Measurements from ENCODE around the gene LAMA2. TPM values are rescaled to one million over a fixed set of nuclear protein-coding genes. Genes with fewer than 3 reads are reported as not detected.
A peak's percentile ranks its signal among the peaks of the same experiment; 100 is the strongest.

LAMA2 gene
- polyA plus RNA-seq, 1 of the 3 experiments (the other 2 are of a cell fraction) = 0.92 TPM

DNA sequence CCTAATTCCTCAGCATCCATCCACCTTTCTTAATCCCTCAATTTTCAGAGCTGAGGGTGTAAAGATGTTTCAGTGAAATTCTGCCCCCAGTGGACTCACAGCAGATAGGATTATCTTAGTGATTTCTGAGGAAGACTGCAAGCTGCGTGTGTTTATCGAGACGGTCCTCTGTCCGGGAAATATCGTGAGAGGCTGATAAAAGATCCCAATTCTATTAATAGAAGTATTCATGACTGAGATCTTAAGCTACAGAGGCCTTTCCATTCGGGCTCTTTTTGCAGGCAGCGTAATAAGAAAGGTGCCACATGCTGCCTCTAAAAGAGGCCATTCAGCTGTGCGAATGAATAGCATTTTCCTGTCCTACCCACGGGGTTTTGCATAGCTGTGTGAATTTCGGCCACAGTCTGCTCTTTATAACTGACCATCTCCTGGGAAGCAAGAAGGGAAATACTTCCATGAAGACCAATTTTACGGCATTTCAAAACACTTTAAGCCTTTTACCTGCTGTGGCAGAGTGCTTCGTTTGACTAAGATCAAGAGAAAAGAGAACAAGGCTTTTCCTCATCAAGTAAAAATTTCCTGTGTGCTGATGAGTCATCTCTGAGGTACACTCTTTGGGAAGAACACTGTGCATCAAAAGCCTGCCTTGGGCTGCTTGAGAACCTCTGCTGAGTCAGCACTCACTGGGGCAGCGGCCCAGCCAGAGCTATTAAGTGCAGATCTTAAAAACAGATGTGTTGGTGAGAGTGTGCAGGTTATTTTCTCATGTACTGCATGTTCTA is 618.2 kb downstream of the LAMA2 start (continued):
- TF ChIP-seq NRF1 (IDR thresholded peaks at IDR 0.05; ENCODE audit: low read depth, low read length) (no peak), FOSL2 (IDR thresholded peaks at IDR 0.05; ENCODE audit: borderline replicate concordance, low read depth) (peak; percentile 98), TAF1 (IDR thresholded peaks at IDR 0.05; ENCODE audit: borderline replicate concordance, low read depth, low read length) (no peak), POLR2AphosphoS5 (IDR thresholded peaks at IDR 0.05; ENCODE audit: low read depth, low read length) (peak; percentile 81), CHD2 (IDR thresholded peaks at IDR 0.05; ENCODE audit: low read length, partially characterized antibody) (no peak), RFX5 (IDR thresholded peaks at IDR 0.05; ENCODE audit: low read length) (no peak)
- TF ChIP-seq, protein P1, sequence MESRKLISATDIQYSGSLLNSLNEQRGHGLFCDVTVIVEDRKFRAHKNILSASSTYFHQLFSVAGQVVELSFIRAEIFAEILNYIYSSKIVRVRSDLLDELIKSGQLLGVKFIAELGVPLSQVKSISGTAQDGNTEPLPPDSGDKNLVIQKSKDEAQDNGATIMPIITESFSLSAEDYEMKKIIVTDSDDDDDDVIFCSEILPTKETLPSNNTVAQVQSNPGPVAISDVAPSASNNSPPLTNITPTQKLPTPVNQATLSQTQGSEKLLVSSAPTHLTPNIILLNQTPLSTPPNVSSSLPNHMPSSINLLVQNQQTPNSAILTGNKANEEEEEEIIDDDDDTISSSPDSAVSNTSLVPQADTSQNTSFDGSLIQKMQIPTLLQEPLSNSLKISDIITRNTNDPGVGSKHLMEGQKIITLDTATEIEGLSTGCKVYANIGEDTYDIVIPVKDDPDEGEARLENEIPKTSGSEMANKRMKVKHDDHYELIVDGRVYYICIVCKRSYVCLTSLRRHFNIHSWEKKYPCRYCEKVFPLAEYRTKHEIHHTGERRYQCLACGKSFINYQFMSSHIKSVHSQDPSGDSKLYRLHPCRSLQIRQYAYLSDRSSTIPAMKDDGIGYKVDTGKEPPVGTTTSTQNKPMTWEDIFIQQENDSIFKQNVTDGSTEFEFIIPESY (IDR thresholded peaks at IDR 0.05; ENCODE audit: borderline replicate concordance, low read depth) = peak; percentile 69; the same call in 1 of the 2 replicates
- TF ChIP-seq, protein P2, sequence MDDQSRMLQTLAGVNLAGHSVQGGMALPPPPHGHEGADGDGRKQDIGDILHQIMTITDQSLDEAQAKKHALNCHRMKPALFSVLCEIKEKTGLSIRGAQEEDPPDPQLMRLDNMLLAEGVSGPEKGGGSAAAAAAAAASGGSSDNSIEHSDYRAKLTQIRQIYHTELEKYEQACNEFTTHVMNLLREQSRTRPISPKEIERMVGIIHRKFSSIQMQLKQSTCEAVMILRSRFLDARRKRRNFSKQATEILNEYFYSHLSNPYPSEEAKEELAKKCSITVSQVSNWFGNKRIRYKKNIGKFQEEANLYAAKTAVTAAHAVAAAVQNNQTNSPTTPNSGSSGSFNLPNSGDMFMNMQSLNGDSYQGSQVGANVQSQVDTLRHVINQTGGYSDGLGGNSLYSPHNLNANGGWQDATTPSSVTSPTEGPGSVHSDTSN (IDR thresholded peaks at IDR 0.05) = peak; percentile 92

DNA sequence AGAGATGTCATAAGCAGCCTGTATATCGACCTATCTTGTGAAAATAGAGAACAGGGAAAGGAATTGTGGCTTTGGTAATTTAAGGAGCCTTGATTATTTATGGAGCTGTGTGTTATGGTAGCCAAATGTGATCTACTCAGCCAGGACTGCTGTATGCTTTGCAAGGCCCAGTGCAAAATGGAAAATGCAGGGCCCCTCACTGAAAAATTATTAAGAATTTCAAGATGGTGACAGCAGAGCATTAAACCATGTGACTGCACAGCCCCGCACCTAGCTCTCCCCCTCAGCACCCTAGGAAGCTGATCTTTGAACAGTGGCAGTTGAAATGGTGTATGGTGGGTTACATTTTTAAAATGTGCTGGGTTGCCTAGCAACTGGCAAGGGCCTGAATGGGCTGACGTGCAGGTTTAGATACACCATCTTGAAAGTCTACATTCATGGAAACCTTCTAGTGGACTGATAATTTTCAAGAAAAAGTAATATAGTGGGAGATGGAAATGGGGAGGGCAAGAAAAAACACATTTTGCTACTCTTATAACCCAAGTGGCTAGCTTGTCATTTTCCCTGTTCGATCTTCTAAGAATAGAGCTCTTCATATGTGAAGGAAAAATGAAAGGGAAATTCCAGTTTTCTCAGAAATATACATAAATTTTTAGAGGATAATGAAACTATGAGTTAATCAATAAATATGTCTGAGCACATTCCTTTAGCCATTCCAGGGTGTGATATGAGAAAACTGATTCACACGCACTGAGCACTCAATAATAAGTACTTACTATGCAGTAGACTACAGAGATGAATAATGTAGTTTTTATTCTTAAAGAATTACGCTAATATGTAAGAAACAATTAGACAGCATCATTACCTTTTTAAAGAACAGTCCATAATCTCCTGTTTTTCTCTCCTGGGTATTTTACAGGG is 619.1 kb downstream of the LAMA2 start:
- Histone ChIP-seq H3K9me2 (no peaks in the 10 kb centered on the region), H3K9ac (peak overlapping the region; percentile 16; the same call in 1 of the 2 replicates), H3K9me3 (no peaks in the 10 kb centered on the region), H2AFZ (ENCODE audit: low read depth) (peak overlapping the region; percentile 5; the same call in 1 of the 2 replicates), H3K4me3 (ENCODE audit: low read depth in 2 of 2, low read length in 1 of 2) (no peak overlapping the region), H3K79me2 (ENCODE audit: insufficient read depth) (no peaks in the 10 kb centered on the region), H3K27me3 (ENCODE audit: insufficient read depth) (no peaks in the 10 kb centered on the region), H3K4me2 (peak overlapping the region; percentile 76), H3K4me1 (ENCODE audit: control insufficient read depth in 1 of 2, insufficient read depth in 2 of 2, low read depth in 1 of 2, low read length in 1 of 2) (peaks cover 0 to 46% of the 10 kb centered on the region in 2 experiments), H3F3A (replicated peaks; ENCODE audit: insufficient read depth) (peaks cover 66% of the 10 kb centered on the region), H3K36me3 (replicated peaks in 1 of 2; ENCODE audit: control insufficient read depth in 1 of 2, insufficient read depth in 2 of 2, low read length in 1 of 2) (peaks cover 0 to 6% of the 10 kb centered on the region in 2 experiments), H4K20me1 (ENCODE audit: insufficient read depth) (no peaks in the 10 kb centered on the region), H3K27ac (ENCODE audit: low read depth in 2 of 2, low read length in 1 of 2) (peak overlapping the region; percentile 77 to 99; a peak in 3 of 4 replicates)
- POLR2A ChIA-PET = no interaction called here
- no peak for DNase-seq
- CTCF ChIA-PET = interaction anchor here (0.6 to 1.3 kb wide), 5 partner anchors 10 to 342 kb away, joined by 3 to 5 read pairs (median 3); no protein-coding TSS in a partner anchor
- WGBS (ENCODE audit: low lambda C conversion rate) = 72% methylated on average over 6 of the region's 6 CpGs
- TF ChIP-seq ELF1 (IDR thresholded peaks at IDR 0.05) (no peak), FOSL2 (IDR thresholded peaks at IDR 0.05; ENCODE audit: borderline replicate concordance, low read depth) (no peak), POLR2AphosphoS5 (IDR thresholded peaks at IDR 0.05; ENCODE audit: low read depth, low read length) (no peak), FOXJ3 (CRISPR knock-in tag; IDR thresholded peaks at IDR 0.05) (no peak), GATA2 (CRISPR knock-in tag; IDR thresholded peaks at IDR 0.05) (no peak), NFIC (IDR thresholded peaks at IDR 0.05; ENCODE audit: borderline replicate concordance) (no peak), EP300 (IDR thresholded peaks at IDR 0.05; ENCODE audit: borderline replicate concordance in 1 of 2, low read depth in 1 of 2, low read length in 1 of 2) (no peak; a peak in 1 of 4 replicates), YY1 (IDR thresholded peaks at IDR 0.05; ENCODE audit: low read depth) (0 out of 2 replicates have a peak, but pooled peaks have one; percentile 29), RFX5 (IDR thresholded peaks at IDR 0.05; ENCODE audit: low read length) (no peak), MXI1 (IDR thresholded peaks at IDR 0.05; ENCODE audit: low read depth, low read length) (no peak)
- TF ChIP-seq, protein P1 (IDR thresholded peaks at IDR 0.05; ENCODE audit: borderline replicate concordance, low read depth) = 0 out of 2 replicates have a peak, but pooled peaks have one; percentile 6
- TF ChIP-seq, protein P3, sequence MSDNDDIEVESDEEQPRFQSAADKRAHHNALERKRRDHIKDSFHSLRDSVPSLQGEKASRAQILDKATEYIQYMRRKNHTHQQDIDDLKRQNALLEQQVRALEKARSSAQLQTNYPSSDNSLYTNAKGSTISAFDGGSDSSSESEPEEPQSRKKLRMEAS (IDR thresholded peaks at IDR 0.05; ENCODE audit: low read depth) = no peak; the same call in none of the 2 replicates
- TF ChIP-seq, protein P4, sequence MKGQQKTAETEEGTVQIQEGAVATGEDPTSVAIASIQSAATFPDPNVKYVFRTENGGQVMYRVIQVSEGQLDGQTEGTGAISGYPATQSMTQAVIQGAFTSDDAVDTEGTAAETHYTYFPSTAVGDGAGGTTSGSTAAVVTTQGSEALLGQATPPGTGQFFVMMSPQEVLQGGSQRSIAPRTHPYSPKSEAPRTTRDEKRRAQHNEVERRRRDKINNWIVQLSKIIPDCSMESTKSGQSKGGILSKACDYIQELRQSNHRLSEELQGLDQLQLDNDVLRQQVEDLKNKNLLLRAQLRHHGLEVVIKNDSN (IDR thresholded peaks at IDR 0.05; ENCODE audit: borderline replicate concordance, low read depth) = 0 out of 2 replicates have a peak, but pooled peaks have one; percentile 6

Measured in SK-N-SH (cell line).